OCI-LY7 (cell line): ENCODE results near the gene RAP1GDS1. TPM values are rescaled to one million over a fixed set of nuclear protein-coding genes. Genes with fewer than 3 reads are reported as not detected.
"Not testable (repeated sequence)": the region's sequence is repeated elsewhere in the genome, so short reads cannot be mapped to it uniquely, and the experiment has no call there.

Experiments
- BruUV-seq: library from RNA; stranded (reverse); fragments of 400-500 nt; replicated peaks from 2 replicates; lab custom pipeline; 2021; lab: Mats Ljungman, UMichigan
- CTCF ChIA-PET: fragments of 300-600 bp; sonication (Branson Sonifier 250); formaldehyde crosslinking; loops from one replicate; lab custom pipeline; 2022; ENCODE audit warnings: antibody characterized with exemption; ENCODE audit not compliant: unreplicated experiment; lab: Charles Lee
- POLR2A ChIA-PET: fragments of 300-600 bp; sonication (Branson Sonifier 250); formaldehyde crosslinking; loops from one replicate; lab custom pipeline; 2022; ENCODE audit warnings: antibody characterized with exemption; lab: Charles Lee
- DNase-seq: peaks from one replicate; pipeline ENCODE4 v3.0.0-alpha.2; 2015; ENCODE audit warnings: low spot score
- H2AFZ ChIP-seq: fragments of 200-600 bp; sonication (generic), shearing (Covaris generic); 2 replicates; pipeline ENCODE4 v1.6.1; 2014; ENCODE audit warnings: mild to moderate bottlenecking, antibody characterized with exemption, low read length, moderate library complexity
- H3K27ac ChIP-seq: fragments of 200-600 bp; sonication (generic); 2 replicates; pipeline ENCODE4 v1.5.1; 2014; ENCODE audit warnings: mixed run types, low read depth, mild to moderate bottlenecking, moderate library complexity, low read length, inconsistent platforms; ENCODE audit not compliant: poor library complexity, severe bottlenecking
- H3K36me3 ChIP-seq: fragments of 200-600 bp; sonication (generic); 2 replicates; pipeline ENCODE4 v1.6.1; 2014; ENCODE audit warnings: mild to moderate bottlenecking, antibody characterized with exemption, low read length, moderate library complexity, mixed read lengths; ENCODE audit not compliant: insufficient read depth
- H3K4me1 ChIP-seq: fragments of 200-600 bp; sonication (generic); 2 replicates; pipeline ENCODE4 v1.5.1; 2014; ENCODE audit warnings: mild to moderate bottlenecking, low read length; ENCODE audit not compliant: insufficient read depth, poor library complexity, severe bottlenecking
- H3K4me2 ChIP-seq: fragments of 200-600 bp; sonication (generic); 2 replicates; pipeline ENCODE4 v1.6.1; 2014; ENCODE audit warnings: mild to moderate bottlenecking, low read length
- H3K4me3 ChIP-seq: fragments of 200-600 bp; sonication (generic); 2 replicates; pipeline ENCODE4 v1.5.1; 2014; ENCODE audit warnings: mild to moderate bottlenecking, low read depth, low read length; ENCODE audit not compliant: poor library complexity, severe bottlenecking
- H3K79me2 ChIP-seq: fragments of 200-600 bp; sonication (generic); 2 replicates; pipeline ENCODE4 v1.6.1; 2016; ENCODE audit warnings: low read depth, mild to moderate bottlenecking, low read length, moderate library complexity, mixed read lengths; ENCODE audit not compliant: insufficient read depth
- H3K9me2 ChIP-seq: fragments of 200-600 bp; sonication (generic); 2 replicates; pipeline ENCODE4 v1.6.1; 2016; ENCODE audit warnings: mild to moderate bottlenecking, low read length, mixed read lengths; ENCODE audit not compliant: insufficient read depth
- H3K9me3 ChIP-seq: fragments of 200-600 bp; sonication (generic); 2 replicates; pipeline ENCODE4 v1.6.1; 2014; ENCODE audit warnings: mild to moderate bottlenecking, mixed run types, low read length, mixed read lengths
- H4K20me1 ChIP-seq: fragments of 200-600 bp; sonication (generic); 2 replicates; pipeline ENCODE4 v1.6.1; 2014; ENCODE audit warnings: mild to moderate bottlenecking, antibody characterized with exemption, low read length, moderate library complexity, mixed read lengths; ENCODE audit not compliant: insufficient read depth
- EZH2phosphoT487 ChIP-seq: fragments of 200-600 bp; sonication (generic); IDR thresholded peaks from 2 replicates; pipeline ENCODE4 v1.6.1; 2018; ENCODE audit warnings: low read depth, borderline replicate concordance, mild to moderate bottlenecking, mixed run types, antibody characterized with exemption, low read length, moderate library complexity, mixed read lengths
- intact Hi-C: fragments of 100-400 bp; cut with micrococcal nuclease; formaldehyde crosslinking; loops from one replicate; pipeline ENCODE4 v1.10.0; 2022; ENCODE audit not compliant: unreplicated experiment
- total RNA-seq, 2 experiments: library from RNA; depleted of rRNA in 1 of 2; stranded (reverse); fragments of >200 nt in 1 of 2; shearing (Covaris generic) in 1 of 2; gene quantifications; 2 replicates each; pipeline ENCODE4 v1.2.3, GENCODE V29; 2014 to 2022
- TF ChIP-seq, protein P1 (sequence below): fragments of 200-600 bp; sonication (generic); conservative IDR thresholded peaks from 2 replicates; pipeline ENCODE4 v1.5.1; 2014; ENCODE audit warnings: mild to moderate bottlenecking, antibody characterized with exemption, low read length, moderate library complexity, mixed read lengths

RAP1GDS1 gene
- total RNA-seq, 2 experiments from 2014 or later, result 53.5 to 57.8 TPM

DNA sequence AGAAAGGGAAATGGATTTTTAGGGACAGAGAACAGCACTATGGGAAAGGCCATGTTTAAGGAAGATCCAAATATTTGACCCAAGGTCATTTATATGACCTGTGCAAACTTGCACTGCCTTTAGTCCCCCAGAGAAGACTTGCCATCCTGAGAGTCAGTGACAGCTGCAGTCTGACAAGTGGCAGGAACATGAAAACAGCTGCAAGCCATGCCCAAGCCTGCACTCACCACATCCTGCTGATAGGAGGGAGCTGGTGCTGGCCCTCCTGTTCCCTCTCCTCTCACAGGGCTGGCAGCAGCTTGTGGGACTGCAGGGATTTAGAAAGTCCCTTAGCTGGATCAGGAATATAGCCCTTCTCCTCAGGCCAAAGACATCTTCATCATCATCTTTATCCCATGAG is 187.7 kb downstream of the RAP1GDS1 start:
- peak; percentile 43 for DNase-seq
- Histone ChIP-seq H3K9me2 (no peaks in the 10 kb centered on the region), H3K9me3 (no peaks in the 10 kb centered on the region), H3K4me2 (no peak overlapping the region), H2AFZ (no peak overlapping the region), H3K4me1 (peaks cover 29% of the 10 kb centered on the region), H3K27ac (no peak overlapping the region), H3K79me2 (no peaks in the 10 kb centered on the region), H3K4me3 (no peak overlapping the region), H4K20me1 (no peaks in the 10 kb centered on the region), H3K36me3 (peaks cover 2% of the 10 kb centered on the region; the same call in 1 of the 2 replicates)
- BruUV-seq, result no TSS peak
- intact Hi-C loops, result loop anchor here (5.0 kb wide), 2 partner anchors 307 to 1498 kb away; partner anchors contain the start of genes DNAJB14 and STPG2
- CTCF ChIA-PET, result no interaction called here
- TF ChIP-seq, protein P1, sequence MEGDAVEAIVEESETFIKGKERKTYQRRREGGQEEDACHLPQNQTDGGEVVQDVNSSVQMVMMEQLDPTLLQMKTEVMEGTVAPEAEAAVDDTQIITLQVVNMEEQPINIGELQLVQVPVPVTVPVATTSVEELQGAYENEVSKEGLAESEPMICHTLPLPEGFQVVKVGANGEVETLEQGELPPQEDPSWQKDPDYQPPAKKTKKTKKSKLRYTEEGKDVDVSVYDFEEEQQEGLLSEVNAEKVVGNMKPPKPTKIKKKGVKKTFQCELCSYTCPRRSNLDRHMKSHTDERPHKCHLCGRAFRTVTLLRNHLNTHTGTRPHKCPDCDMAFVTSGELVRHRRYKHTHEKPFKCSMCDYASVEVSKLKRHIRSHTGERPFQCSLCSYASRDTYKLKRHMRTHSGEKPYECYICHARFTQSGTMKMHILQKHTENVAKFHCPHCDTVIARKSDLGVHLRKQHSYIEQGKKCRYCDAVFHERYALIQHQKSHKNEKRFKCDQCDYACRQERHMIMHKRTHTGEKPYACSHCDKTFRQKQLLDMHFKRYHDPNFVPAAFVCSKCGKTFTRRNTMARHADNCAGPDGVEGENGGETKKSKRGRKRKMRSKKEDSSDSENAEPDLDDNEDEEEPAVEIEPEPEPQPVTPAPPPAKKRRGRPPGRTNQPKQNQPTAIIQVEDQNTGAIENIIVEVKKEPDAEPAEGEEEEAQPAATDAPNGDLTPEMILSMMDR, result no peak
- no peak for TF ChIP-seq EZH2phosphoT487
- POLR2A ChIA-PET, result interaction anchor here (1.0 kb wide), 1 partner anchor 45 kb away, joined by 3 read pairs; no protein-coding TSS in a partner anchor

DNA sequence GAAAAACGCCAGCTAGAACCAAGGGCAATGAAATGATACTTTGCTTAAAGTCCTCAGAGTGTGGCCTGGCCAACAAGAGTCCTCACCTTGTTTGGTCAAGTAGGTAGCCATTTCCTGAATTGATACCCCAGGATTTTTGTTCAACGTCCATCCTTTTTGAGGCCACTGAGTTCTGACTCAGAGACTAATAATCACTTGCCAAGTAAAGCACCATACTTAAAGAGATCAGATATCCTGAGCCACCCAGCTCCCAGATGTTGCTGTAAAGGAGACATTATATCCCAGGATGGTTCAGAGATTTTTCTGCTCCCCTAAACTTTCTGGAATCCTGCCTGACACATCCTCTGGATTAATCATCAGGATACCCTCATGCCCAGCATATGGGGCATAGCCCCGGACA is 190.9 kb downstream of the RAP1GDS1 start:
- no peak for DNase-seq
- H3K4me2 ChIP-seq, result no peak overlapping the region
- no peak overlapping the region for H3K4me3 ChIP-seq
- BruUV-seq, result no TSS peak
- TF ChIP-seq, protein P1, result no peak
- no peak for TF ChIP-seq EZH2phosphoT487
- no peaks in the 10 kb centered on the region for H3K9me2 ChIP-seq
- no peak overlapping the region for H2AFZ ChIP-seq
- ChIA-PET POLR2A (interaction anchor here (0.6 to 0.7 kb wide), 2 partner anchors 398 to 478 kb away, joined by 4 to 6 read pairs; no protein-coding TSS in a partner anchor), CTCF (no interaction called here)
- H3K27ac ChIP-seq, result no peak overlapping the region
- no peaks in the 10 kb centered on the region for H3K9me3 ChIP-seq
- no peaks in the 10 kb centered on the region for H3K36me3 ChIP-seq
- H3K4me1 ChIP-seq, result peaks cover 16% of the 10 kb centered on the region
- H4K20me1 ChIP-seq, result no peaks in the 10 kb centered on the region
- intact Hi-C loops, result no loop called here
- H3K79me2 ChIP-seq, result no peaks in the 10 kb centered on the region

DNA sequence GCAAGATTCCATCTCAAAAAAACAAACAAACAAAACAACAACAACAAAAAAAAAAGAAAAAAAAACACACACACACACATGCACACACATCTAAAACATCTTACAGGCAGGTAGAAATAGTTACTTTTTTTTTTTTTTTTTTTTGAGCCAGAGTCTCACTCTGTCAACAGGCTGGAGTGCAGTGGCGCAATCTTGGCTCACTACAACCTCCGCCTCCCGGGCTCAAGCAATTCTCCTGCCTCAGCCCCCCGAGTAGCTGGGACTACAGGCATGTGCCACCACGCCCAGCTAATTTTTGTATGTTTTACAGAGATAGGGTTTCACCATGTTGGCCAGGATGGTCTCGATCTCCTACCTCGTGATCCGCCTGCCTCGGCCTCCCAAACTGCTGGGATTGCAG is 196.2 kb downstream of the RAP1GDS1 start:
- H3K9me2 ChIP-seq, H3K4me1 ChIP-seq, intact Hi-C loops, H3K4me3 ChIP-seq, H3K27ac ChIP-seq, CTCF ChIA-PET, H2AFZ ChIP-seq, H3K36me3 ChIP-seq, H3K79me2 ChIP-seq, POLR2A ChIA-PET, H4K20me1 ChIP-seq, H3K9me3 ChIP-seq, H3K4me2 ChIP-seq, DNase-seq, BruUV-seq: not testable (repeated sequence)

DNA sequence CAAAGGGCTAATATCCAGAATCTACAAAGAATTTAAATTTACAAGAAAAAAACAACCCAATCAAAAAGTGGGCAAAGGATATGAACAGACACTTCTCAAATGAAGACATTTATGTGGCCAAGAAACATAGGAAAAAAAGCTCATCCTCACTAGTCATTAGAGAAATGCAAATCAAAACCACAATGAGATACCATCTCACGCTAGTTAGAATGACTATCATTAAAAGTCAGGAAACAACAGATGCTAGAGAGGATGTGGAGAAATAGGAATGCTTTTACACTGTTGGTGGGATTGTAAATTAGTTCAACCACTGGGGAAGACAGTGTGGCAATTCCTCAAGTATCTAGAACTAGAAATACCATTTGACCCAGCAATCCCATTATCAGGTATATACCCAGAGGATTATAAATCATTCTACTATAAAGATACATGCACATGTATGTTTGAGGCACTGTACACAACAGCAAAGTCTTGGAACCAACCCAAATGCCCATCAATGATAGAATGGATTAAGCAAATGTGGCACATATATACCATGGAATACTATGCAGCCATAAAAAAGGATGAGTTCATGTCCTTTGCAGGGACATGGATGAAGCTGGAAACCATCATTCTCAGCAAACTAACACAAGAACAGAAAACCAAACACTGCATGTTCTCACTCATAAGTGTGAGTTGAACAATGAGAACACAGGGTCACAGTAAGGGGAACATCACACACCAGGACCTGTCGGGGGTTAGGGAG is 200.1 kb downstream of the RAP1GDS1 start:
- CTCF ChIA-PET, intact Hi-C loops, DNase-seq: not testable (repeated sequence)

More for the DNA sequence above, 200.1 kb downstream of the RAP1GDS1 start:
- H3K27ac ChIP-seq, H3K9me3 ChIP-seq, H3K79me2 ChIP-seq, H3K4me3 ChIP-seq, H3K9me2 ChIP-seq, H4K20me1 ChIP-seq, H3K4me1 ChIP-seq, H2AFZ ChIP-seq, H3K36me3 ChIP-seq, BruUV-seq, H3K4me2 ChIP-seq: not testable (repeated sequence)
- POLR2A ChIA-PET, result interaction anchor here (0.6 to 0.8 kb wide), 2 partner anchors 10 to 216 kb away, joined by 3 read pairs; no protein-coding TSS in a partner anchor
